ENCODE results near the gene SMAD2.

SMAD2 gene

DNA sequence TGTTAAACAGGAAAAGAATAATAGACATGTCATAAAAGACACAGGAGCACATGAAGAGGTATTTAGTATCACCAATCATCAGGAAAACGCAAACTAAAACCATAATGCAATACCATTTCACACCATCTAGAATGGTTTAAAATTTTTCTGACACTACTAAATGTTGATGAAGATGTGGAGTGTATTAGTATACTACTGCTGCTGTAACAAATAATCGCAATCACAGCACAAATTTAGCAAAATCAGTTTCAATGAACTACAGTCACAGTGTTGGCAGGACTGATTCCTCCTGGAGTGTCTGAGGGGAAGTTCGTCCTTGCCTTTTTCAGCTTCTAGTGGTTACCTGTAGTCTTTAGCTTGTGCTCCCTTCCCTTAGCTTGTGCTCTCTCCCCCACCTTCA is 24.1 kb downstream of the SMAD2 start:
- Histone ChIP-seq H3K27ac (ENCODE audit: poor library complexity, severe bottlenecking) (no peak overlapping the region), H3K9me3 (ENCODE audit: severe bottlenecking) (peaks cover 4% of the 10 kb centered on the region), H3K4me1 (ENCODE audit: insufficient read depth, poor library complexity, severe bottlenecking) (no peaks in the 10 kb centered on the region)

DNA sequence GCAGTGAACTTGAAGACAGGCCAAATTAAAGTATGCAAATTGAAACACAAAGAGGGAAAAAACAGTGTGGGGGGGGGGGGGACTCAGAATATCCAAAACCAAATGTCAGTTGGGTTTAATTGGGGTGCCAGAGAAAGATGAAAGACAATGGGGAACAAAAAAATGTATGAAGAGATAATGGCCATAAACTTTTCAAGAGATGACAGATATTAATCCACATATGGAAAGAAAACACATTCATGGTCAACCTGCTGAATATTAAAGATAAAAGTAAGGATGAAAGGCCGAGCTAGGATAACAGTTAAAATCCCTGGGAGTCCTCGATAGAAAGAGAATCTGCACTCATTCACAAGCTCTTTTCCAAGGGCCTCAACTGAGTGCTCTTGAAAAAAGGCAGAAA is 26.6 kb downstream of the SMAD2 start:
- H3K4me1 ChIP-seq (ENCODE audit: insufficient read depth, poor library complexity, severe bottlenecking), result peaks cover 6% of the 10 kb centered on the region
- peaks cover 4% of the 10 kb centered on the region for H3K9me3 ChIP-seq (ENCODE audit: severe bottlenecking)
- TF ChIP-seq, protein P1, sequence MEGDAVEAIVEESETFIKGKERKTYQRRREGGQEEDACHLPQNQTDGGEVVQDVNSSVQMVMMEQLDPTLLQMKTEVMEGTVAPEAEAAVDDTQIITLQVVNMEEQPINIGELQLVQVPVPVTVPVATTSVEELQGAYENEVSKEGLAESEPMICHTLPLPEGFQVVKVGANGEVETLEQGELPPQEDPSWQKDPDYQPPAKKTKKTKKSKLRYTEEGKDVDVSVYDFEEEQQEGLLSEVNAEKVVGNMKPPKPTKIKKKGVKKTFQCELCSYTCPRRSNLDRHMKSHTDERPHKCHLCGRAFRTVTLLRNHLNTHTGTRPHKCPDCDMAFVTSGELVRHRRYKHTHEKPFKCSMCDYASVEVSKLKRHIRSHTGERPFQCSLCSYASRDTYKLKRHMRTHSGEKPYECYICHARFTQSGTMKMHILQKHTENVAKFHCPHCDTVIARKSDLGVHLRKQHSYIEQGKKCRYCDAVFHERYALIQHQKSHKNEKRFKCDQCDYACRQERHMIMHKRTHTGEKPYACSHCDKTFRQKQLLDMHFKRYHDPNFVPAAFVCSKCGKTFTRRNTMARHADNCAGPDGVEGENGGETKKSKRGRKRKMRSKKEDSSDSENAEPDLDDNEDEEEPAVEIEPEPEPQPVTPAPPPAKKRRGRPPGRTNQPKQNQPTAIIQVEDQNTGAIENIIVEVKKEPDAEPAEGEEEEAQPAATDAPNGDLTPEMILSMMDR (IDR thresholded peaks at IDR 0.05; ENCODE audit: poor library complexity, severe bottlenecking), result no peak
- H3K27ac ChIP-seq (ENCODE audit: poor library complexity, severe bottlenecking), result no peak overlapping the region
- H3K4me3 ChIP-seq (ENCODE audit: severe bottlenecking), result no peak overlapping the region
- H3K36me3 ChIP-seq (ENCODE audit: low read depth), result peaks cover 16% of the 10 kb centered on the region; the same call in 1 of the 2 replicates
- no peak for ATAC-seq (ENCODE audit: low read depth)
- H3K27me3 ChIP-seq (ENCODE audit: insufficient read depth, poor library complexity, severe bottlenecking), result no peaks in the 10 kb centered on the region
- no peak for DNase-seq (ENCODE audit: low spot score)

More for the DNA sequence above, 24.1 kb downstream of the SMAD2 start:
- no peak for DNase-seq (ENCODE audit: low spot score)
- no peak for ATAC-seq (ENCODE audit: low read depth)
- no peaks in the 10 kb centered on the region for H3K27me3 ChIP-seq (ENCODE audit: insufficient read depth, poor library complexity, severe bottlenecking)
- peaks cover 16% of the 10 kb centered on the region; the same call in 1 of the 2 replicates for H3K36me3 ChIP-seq (ENCODE audit: low read depth)
- TF ChIP-seq, protein P1 (IDR thresholded peaks at IDR 0.05; ENCODE audit: poor library complexity, severe bottlenecking), result no peak
- no peak overlapping the region for H3K4me3 ChIP-seq (ENCODE audit: severe bottlenecking)

DNA sequence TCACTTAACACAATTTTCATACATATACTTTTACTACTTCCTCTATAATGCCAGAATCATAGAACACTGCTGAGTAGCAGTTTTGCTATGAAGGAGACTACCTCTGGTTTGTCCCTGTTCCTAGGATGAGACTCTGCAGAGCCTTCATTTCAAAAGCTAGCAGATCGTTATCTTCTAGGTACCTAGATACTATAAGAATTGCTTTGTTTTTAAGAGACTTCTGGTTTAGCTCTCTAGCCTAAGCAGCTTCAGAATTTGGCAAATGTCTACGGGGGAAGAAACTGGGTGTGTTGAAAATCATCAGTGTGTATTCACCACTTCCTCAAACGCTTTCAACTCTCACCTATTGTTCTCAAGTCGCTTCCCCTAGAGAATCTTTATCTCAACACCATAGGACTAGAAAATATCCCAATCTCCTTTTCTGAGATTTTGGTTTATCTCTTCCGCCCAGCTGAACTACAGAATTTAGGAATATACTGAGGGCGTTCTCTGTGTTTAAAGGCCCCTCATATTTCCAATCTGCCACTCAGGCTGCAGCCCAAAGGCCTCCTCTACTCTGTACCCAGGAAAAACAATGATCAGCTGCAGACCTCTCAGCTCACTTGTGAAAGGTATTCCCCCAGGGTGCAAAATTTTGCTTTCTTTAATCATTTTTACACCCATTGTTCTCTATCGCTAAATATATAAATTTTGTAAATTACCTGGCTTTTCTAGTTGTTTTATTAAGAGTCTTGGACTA is 28.7 kb downstream of the SMAD2 start:
- peaks cover 14% of the 10 kb centered on the region; the same call in 1 of the 2 replicates for H3K36me3 ChIP-seq (ENCODE audit: low read depth)
- peaks cover 7% of the 10 kb centered on the region for H3K4me1 ChIP-seq (ENCODE audit: insufficient read depth, poor library complexity, severe bottlenecking)
- TF ChIP-seq, protein P1 (IDR thresholded peaks at IDR 0.05; ENCODE audit: poor library complexity, severe bottlenecking), result no peak
- DNase-seq (ENCODE audit: low spot score) (no peak), ATAC-seq (ENCODE audit: low read depth) (no peak)
- H3K27ac ChIP-seq (ENCODE audit: poor library complexity, severe bottlenecking), result no peak overlapping the region
- peaks cover 3% of the 10 kb centered on the region for H3K9me3 ChIP-seq (ENCODE audit: severe bottlenecking)
- no peaks in the 10 kb centered on the region for H3K27me3 ChIP-seq (ENCODE audit: insufficient read depth, poor library complexity, severe bottlenecking)
- H3K4me3 ChIP-seq (ENCODE audit: severe bottlenecking), result no peak overlapping the region

DNA sequence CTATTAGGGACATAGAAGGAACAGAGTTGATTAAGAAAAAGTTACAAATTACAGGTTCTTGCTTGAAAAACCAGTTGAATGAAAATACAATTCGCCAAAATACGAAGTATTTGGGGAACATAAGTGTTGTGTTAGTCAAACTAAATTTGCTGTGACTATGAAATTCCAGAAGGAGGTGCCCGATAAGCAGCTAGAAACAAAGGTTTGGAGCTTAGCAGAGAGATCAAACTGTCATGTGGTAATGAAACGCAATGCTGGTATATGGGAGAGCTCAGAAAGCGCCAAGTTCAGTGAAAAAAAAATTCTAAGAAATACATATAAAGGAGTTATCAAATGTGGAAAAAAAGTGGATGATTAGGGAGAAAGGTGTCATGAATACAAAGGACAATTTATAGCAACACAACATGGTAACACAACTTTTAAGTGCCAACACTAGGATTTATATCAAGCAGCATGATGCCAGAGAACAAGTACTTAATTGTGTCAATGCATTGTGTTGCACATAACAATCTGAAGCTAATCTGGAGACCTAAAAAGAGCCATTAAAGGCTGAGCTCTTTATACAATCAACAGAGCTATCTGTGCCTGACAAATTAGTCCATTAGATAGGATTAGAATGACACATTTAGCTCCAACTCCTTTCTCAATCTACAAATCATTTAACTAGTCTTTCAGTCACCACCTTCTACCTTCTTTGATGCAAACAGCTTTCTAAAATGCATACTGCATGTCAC is 31.2 kb downstream of the SMAD2 start:
- ATAC-seq (ENCODE audit: low read depth) (no peak), DNase-seq (ENCODE audit: low spot score) (no peak)
- Histone ChIP-seq H3K27ac (ENCODE audit: poor library complexity, severe bottlenecking) (no peak overlapping the region), H3K9me3 (ENCODE audit: severe bottlenecking) (no peaks in the 10 kb centered on the region), H3K27me3 (ENCODE audit: insufficient read depth, poor library complexity, severe bottlenecking) (no peaks in the 10 kb centered on the region), H3K36me3 (ENCODE audit: low read depth) (peaks cover 22% of the 10 kb centered on the region), H3K4me1 (ENCODE audit: insufficient read depth, poor library complexity, severe bottlenecking) (peaks cover 7% of the 10 kb centered on the region), H3K4me3 (ENCODE audit: severe bottlenecking) (no peak overlapping the region)
- TF ChIP-seq, protein P1 (IDR thresholded peaks at IDR 0.05; ENCODE audit: poor library complexity, severe bottlenecking), result no peak
